Measurements from ENCODE around the gene SIGLEC12. TPM values are rescaled to one million over a fixed set of nuclear protein-coding genes. Genes with fewer than 3 reads are reported as not detected.
"Not testable (repeated sequence)": the region's sequence is repeated elsewhere in the genome, so short reads cannot be mapped to it uniquely, and the experiment has no call there.

The SIGLEC12 gene
- total RNA-seq, 1 experiment from 2014 or later, result not detected

DNA sequence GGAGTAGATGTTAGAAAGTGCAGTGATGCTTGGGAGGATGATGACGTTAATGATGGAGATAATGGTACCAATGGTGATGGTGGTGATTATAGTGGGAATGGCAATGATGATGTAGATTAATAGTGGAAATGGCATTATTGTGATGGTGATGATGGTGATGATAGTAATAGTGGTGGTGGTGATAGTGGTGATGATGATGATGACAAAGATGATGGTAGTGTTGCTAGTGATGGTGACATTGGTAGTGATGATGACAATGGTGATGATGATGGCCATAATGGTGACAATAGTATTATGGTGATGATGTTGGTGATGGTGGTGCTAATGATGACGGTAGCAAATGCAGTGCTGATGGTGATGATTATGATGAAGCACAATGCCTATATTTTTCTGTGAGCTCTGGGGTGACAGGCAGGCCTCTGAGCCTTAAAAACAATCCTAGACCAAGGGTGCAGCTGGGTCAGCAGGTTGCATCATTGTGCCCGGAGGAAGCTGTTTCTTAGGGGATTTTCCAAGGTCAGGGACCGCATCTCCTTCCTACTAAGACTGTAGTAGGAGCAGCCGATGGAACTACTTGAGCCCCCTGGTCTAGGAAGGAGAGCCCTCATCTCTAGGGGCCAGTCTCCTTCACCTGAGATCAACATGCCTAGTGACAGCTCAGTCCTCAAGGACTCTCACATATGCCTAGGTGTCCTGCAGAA, 15.5 kb downstream of the SIGLEC12 start:
- no peak for DNase-seq (ENCODE audit: low spot score)

DNA sequence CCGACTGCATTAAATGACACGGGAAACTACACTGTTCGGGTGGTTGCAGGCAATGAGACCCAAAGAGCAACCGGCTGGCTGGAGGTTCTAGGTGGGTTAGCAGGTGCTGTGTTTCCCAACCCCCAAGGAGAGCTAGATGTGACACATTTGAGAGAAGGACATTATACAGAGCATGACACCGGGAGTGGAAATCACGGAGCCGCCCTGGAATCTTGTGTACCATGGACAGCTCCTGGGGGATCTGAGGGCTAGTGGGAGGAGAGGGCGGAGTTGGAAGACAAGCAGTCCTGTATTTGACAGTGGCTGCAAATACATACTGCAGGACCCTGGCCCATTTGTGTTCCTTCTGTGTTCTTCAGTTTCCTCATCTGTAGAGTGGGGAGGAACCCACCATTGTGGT, 21.0 kb downstream of the SIGLEC12 start:
- DNase-seq (ENCODE audit: low spot score), result peak; percentile 75

DNA sequence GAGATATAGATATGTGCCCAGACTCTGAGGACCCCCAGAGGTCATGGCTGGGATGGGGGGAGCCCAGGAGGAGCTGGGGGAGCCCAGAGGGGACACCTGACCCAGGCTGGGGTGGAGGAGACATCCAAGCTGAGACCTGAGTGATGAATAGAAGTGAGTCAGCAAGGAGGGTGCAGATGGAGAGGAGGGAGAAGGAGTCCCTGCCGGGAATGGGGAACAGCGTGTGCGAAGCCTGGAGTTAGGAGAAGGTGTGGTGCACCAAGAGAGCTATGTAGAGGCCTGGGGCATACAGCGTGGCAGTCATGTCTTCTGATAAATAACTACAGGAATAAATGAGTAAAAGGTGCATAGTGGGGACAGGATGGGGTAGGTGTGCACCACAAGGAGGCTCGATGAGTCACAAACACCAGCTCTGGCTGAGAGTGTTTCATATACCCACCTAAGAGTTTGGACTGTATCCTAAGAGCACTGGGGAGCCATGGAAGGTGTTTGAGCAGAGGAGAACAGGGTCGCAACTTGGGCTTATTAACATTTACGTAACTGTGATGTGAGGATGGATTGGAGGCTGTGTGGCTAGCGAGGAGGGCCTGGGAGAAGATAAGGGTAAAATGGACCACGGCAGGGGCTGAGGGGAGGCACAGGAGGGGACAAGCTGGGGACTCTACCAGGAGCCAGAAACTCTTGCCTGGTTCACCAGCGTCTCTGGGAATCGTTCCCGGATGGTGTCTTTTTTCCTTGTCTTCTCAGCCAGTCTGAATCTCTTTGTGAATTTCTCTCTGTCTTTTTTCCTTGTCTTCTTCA, 21.9 kb downstream of the SIGLEC12 start:
- DNase-seq (ENCODE audit: low spot score), result no peak

DNA sequence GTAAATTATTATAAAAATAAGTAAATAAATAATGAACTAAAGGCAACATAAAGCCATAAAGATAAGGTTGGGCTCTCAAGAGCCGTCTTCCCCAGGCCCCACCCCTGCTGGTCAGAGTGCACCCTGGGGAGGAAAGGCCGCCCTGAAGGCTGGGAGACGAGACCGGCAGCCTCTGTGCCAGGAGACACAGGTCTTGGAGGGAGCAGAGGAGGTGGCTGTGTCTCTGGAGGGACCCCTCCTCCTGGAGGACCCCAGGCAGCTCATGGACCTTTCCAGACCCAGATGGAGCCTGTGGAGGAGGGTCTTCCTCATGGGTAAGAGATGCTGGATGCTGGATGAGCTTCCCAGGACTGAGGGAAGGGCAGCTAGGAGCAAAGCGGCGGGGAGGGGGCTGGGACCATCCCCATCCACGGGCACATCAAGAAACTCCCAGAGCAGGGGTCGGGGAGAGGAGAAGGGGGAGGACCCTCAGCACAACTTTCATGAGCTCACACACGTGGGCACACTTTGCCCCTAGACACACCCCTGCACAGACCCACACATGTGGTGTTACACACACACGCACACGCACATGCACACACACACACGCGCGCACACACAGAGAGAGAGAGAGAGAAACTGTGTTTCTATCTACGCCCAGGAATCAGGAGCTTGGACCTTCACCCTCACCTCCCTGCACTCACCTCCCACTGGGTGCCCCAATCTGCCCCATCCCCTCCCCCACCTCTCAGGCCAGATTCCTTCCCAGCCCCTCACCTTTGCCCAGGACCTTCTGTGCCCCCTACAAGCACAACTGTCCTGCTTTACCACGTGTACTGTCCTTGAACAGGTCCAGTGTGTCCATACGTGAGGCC, 23.0 kb downstream of the SIGLEC12 start, which contains the start of gene CEACAM18:
CEACAM18 (plus strand) TSS at position 159 of the 854 bp plus-strand sequence.
- DNase-seq (ENCODE audit: low spot score), result peak; percentile 43

DNA sequence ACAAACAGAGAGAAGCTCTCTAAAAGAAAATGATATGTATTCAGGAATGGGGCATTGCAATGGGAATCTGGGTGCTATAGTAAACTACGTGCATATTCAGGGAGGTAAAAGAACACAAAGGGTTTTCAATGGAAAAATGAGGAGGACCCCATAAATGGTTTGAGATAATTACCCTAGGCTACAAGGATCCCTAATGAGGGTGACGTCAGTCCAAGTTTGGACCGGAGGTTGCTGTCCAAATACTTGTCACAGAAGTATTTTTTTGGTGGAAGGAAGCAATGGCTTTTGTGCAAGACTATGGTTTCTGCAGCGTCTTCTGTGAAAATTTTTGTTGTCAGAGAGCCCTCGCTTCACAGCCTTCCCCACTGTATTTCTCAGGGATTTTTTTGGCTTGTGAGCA, 24.3 kb downstream of the SIGLEC12 start:
- DNase-seq (ENCODE audit: low spot score), result no peak

DNA sequence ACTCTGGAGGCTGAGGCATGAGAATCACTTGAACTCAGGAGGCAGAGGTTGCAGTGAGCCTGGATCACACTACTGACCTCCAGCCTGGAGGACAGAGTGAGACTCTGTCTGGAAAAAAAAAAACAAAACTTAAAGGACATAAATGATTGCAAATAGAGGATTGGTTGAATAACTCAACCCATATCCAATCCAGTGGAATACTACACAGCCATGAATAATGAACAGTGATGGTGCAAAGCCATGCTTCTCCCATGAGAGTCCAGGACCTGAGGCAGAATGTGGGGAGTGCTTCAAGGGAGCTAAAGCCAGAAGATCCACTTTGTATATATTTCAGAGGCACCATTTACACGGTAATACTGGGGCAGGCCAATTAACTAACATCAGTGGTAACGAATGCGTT, 25.4 kb downstream of the SIGLEC12 start:
- no peak for DNase-seq (ENCODE audit: low spot score)

DNA sequence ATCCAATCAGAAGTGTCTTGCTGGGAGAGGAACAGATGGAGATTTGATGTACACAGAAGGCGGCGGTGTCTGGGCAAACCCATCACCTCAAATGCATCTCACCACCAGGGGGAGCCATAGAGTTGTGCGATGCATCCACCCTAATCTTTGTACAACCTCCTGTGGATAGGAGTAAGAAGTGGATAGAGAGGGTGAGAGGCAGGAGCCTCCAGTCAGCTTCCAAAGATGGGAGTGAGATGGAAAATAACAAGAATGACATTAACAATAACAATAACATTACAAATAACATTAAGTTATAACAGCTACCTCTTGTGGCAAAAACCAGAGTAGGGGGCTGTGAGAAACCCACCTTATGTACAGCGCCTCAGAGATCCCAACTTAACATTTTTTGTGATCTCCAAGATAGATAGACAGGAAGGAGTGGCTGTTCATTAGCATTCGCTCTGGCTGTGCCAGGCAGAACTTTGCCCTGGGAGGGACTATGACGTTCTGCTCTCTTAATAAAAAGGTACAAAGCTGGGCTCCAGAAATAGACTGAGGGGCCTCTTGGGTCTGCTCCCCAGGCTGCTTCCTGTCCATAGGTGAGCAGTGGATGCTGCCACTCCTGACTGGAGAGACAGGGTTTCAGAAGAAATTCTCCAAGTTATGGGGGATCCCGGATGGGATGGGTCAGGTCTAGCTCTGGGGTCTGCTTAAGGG, 28.4 kb downstream of the SIGLEC12 start:
- DNase-seq (ENCODE audit: low spot score), result peak; percentile 98

DNA sequence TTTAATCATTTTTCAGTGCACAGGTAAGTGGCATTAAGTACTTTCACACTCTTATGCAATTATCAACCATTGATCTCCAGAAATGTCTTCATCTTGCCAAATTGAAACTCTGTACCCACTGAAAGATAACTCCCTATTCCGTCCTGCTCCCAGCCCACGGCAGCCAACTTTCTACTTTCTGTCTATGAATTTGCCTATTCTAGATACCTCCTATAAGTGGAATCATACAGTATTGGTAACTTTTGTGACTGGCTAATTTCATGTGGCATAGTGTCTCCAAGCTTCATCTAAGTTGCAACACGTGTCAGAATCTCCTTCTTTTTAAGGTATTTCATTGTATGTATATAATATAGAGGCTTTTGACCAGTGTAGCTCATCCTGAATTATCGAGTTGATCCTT, 29.0 kb downstream of the SIGLEC12 start:
- no peak for DNase-seq (ENCODE audit: low spot score)

DNA sequence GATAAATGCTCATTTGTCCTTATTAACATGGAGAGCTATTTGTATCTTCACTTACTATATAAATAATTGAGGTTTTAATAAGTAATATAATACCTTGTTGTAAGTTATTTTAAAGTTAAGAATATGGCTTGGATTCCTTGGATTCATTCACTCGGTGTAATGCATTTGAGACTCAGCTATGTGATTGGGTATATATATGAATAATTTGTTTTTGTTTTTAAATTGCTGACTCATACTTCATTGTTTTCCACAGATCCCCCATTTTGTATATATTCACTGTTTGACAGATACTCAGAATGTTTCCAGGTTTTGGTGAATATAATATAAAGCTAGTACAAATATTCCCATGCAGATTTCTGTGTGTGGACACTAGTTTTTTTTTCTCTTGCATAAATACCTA, 30.1 kb downstream of the SIGLEC12 start:
- DNase-seq (ENCODE audit: low spot score), result no peak

DNA sequence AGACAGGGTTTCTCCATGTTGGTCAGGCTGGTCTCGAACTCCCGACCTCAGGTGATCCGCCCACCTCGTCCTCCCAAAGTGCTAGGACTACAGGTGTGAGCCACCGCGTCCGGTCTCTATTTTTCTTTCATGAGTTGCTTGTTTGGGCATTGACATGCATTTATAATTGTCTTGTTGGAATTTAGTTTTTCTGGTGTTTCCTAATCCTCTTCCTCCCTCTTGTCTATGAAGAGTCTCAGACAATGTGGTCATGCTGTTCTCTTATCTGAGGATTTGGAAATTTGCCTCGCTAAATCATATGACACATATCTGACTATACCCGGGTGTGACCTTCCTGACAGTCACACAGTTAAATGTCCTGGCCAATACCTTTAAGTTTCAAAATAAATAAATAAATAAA, 30.6 kb downstream of the SIGLEC12 start:
- no peak for DNase-seq (ENCODE audit: low spot score)

DNA sequence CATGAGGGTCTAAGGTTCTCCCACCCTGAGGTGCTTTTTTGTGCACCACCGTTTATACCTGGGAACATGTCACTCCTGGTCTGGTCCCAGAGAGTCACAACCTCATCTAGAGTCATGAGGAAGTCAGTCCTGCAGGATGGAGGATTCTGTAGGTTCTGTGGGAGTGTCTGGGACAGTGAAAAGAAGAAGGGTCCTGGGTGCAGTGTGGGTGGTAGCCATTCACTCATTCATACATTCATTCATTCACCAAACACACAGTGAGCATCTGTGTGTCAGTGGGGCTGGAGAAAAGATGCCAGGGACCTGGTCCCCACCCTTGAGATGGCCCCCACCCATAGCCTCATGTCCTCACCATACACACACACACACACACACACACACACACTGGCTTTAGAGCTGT, 32.0 kb downstream of the SIGLEC12 start:
- no peak for DNase-seq (ENCODE audit: low spot score)

DNA sequence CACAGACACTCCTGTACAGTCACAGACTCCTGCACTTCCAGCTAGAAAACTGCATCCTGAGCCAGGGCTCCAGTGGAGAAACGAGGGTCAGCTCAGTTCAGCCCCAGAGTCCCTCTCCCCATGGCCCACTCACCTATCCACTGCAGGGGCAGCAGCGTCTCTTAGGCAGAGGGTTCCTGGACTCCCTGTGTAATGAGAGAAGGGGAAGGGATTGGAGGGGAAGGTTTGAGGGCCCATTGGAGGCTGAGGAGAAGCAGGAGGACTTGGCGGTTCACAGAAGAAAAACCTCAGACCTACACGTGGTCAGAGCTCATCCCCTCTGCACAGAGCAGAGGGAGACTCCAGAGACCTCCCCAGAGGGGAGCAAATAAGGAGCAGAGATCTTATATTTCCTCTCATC, 32.4 kb downstream of the SIGLEC12 start:
- DNase-seq (ENCODE audit: low spot score), result no peak

DNA sequence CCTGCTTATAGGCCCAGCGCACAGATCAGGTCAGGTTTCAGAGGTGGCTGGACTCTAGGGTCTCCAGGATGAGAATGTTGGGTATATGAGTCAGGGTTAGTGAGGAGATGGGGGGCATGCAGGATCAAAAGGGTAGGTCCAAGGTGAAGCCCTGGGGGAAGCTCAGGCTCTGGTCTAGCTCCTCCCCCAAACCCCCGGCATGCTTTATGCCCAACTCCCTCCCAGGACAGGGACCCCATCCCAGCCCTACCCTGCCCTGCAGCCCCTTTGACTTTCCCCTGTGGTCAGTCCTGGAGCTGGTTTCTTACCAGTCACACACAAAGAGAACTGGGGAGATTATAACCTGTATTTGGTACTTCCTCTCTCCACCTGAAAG, 33.1 kb downstream of the SIGLEC12 start:
- no peak for DNase-seq (ENCODE audit: low spot score)

DNA sequence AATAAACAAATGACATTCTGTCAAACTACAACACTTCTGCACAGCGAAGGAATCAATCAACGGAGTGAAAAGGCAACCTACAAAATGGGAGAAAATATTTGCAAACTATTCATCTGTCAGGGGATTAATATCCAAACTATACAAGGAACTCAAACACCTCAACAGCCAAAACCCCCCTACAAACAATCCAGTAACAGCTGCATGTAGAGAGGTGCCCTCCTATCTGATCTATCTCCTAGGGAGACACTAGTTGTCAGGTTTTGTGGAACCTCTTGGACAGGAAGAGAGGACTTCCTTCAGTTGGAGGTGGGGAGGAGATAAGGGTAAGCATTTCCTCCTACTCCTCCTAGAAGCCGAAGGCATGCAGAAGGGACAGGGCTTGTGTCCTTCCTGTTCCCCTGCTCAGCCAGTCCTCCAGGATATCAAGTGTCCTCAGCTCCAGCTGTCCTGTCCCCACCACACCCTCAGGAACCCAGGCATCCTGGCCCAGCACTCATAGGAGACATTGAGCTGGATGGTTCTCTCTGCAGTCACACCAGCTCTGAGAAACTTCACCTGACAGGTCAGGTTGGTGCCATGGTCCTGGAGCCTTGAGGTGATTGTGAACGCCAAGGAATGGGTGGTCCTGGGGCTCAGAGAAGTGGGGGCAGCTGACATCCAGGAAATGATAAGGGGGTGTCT, 33.6 kb downstream of the SIGLEC12 start:
- DNase-seq (ENCODE audit: low spot score), result peak; percentile 13

DNA sequence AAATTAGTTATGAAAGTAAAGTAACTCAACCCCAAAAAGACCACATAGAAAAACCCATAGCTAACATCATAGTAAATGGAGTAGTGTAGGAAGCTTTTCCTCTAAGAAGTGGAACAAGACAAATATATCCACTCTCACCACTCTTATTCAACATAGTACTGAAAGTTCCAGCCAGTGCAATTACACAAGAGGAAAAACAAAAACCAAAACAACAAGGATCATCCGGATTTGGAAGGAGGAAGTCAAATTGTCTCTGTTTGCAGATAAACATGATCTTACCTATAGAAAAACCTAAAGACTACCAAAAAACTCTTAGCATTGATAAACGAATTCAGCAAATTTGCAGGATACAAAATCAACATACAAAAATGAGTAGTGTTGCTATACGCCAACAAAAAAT, 34.9 kb downstream of the SIGLEC12 start:
- DNase-seq (ENCODE audit: low spot score), result no peak

DNA sequence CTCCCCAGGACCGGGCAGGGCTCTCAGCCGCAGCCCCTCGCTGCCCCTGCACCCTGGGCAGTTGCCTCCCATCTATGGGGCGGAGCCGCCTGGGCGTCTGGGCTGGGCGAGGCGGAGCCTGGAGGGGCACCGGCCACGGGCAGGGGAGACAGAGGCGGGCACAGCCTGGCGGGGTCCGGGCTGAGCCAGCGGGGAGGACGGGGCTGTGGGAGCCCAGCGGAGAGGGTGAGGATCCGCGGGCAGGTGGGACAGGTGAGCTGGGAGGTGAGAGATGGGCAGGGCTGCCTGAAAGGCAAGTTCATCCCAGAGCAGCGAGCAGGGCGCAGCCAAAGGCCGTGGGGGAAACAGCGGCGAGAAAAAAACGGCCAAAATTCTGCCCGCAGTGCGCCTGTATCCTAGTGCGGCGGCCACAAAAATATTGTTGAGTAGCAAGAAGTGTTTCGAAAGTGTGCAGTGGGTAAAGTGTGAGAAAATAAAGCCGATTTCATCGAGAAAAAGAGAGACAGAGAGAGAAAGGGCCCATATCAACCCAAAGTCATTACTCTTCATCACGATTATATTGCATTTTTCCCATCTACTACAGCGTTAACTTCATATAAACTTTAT, 37.5 kb downstream of the SIGLEC12 start:
- DNase-seq (ENCODE audit: low spot score), result not testable (repeated sequence)

DNA sequence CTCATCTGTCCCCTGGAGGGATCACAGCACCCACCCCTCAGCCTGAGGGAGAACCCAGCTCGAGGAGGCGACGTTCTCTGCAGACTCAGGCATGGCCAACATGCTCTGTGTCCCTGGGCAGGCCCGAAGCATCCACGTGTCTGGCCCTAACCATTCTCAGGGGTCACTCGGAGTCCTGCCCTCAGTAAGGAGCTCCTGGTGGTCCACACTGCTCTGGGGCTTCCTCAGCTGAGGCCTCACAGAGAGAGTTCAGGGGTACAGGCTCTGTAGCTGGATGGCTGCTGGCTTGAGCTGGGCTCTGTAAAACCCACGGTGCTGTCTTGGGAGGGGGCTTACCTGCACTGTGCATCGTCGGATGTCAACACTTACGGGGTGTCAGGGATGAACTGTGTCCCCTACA, 38.9 kb downstream of the SIGLEC12 start:
- no peak for DNase-seq (ENCODE audit: low spot score)

DNA sequence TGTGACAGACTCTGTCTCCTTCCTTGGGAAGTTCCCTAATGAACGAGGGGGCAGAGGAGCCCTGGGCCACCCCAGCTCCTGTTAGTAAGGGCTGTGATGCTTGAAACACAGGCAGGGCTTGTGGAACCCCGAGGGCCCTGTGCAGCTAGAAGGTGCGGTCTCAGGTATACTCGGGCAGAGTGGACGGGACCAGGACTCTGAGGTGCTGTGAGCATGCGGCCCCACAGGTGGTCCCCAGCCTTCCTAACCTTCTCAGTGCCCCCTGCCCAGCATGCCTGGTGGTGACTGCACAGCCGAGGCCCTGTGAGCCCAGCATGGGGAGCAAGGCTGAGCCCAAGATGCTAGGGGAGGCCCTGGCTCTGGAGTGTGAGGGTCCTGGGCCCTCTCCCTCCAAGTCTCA, 39.3 kb downstream of the SIGLEC12 start:
- DNase-seq (ENCODE audit: low spot score), result no peak

DNA sequence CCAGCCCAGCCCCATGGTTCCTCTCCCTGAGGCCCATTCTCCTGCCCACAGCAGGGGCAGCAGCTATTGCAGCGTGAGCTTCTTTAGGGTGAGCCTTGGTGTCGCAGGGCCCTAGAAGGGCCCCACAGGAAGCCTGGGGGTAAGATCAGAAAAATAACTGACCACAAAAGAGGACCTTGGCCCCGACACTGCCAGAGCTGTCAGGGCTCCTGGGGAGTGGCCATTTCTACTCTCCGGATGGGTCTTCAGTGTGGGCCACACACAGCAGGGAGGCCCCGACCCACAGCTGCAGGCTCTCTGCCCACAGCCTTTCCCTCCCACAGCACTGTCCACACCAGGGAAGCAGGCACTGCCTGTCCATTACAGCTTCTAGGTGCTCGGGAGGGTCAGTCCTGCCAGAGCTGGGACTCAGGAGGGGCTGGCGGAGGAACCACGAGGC, 39.9 kb downstream of the SIGLEC12 start:
- DNase-seq (ENCODE audit: low spot score), result no peak

DNA sequence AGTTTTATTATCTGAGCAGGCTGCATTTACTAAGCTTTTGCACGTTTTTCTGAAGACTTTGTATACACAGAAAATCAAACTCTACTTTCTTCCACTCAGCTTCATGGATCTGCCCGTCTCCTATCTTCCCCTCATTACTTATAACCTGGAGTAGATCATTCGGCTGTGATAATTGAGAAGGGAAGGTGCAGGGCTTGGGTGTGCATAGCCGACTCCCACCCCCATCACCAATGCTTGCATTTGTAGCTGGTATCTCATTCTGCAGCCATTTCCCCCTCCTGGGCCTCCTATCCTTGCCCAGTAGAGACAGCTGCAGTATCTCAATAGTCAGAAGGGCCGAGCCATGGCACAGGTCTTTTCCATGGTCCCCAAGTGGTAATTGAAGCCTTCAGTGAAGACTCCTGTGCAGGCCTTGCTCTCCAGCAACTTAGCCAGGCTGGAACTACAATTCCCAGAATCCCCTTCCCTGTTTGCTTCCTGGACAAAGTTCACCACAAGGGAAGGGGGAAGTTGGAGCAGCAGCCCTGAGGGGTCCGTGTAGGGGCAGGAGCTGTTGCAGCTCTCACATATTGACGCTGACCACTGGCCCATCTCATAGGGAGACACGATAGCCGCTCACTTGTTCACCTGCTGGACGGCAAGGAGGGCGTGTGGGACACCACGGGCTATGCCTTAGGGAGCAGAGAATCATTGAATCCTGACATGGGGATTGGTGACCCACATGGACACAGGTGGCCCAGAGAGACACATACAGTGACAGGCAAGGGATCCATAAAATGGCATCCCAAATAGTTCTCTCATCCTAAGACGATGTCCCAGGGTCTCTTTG, 41.2 kb downstream of the SIGLEC12 start:
- DNase-seq (ENCODE audit: low spot score), result no peak
